Naive B cell (primary cell): ENCODE results near the gene C1QL4. TPM values are rescaled to one million over a fixed set of nuclear protein-coding genes. Genes with fewer than 3 reads are reported as not detected.
A peak's percentile ranks its signal among the peaks of the same experiment; 100 is the strongest.

Experiments
- ATAC-seq, 2 donors: fragments of 150-1000 bp; cut with Tn5 transposase; 2 replicates each; pipeline ENCODE4 v1.10.0; 2021; ENCODE audit warnings: low read depth in 2 of 2, mild to moderate bottlenecking in 2 of 2, moderate library complexity in 2 of 2
- DNase-seq: peaks from one replicate; pipeline ENCODE4 v3.0.0; 2022
- H3K27ac Mint-ChIP-seq, 6 donors: one replicate each; pipeline ENCODE4 v1.8.0; 2020 to 2022; ENCODE audit warnings: mild to moderate bottlenecking in 6 of 6, mixed read lengths in 6 of 6, moderate library complexity in 5 of 6, inconsistent platforms in 2 of 6
- H3K27me3 Mint-ChIP-seq, 3 donors: one replicate each; pipeline ENCODE4 v1.8.0; 2021 to 2022; ENCODE audit warnings: mixed read lengths in 3 of 3, mild to moderate bottlenecking in 1 of 3
- H3K36me3 Mint-ChIP-seq, 2 donors: one replicate each; pipeline ENCODE4 v1.8.0; 2020 to 2022; ENCODE audit warnings: mixed read lengths in 2 of 2, inconsistent platforms in 1 of 2, mild to moderate bottlenecking in 1 of 2
- H3K4me1 Mint-ChIP-seq, 3 donors: one replicate each; pipeline ENCODE4 v1.8.0; 2020 to 2022; ENCODE audit warnings: mixed read lengths in 3 of 3, inconsistent platforms in 1 of 3, mild to moderate bottlenecking in 1 of 3, moderate library complexity in 1 of 3
- H3K4me3 Mint-ChIP-seq, 8 donors: one replicate each; pipeline ENCODE4 v1.8.0; 2020 to 2022; ENCODE audit warnings: mild to moderate bottlenecking in 8 of 8, mixed read lengths in 8 of 8, moderate library complexity in 8 of 8, inconsistent platforms in 2 of 8
- H3K9me3 Mint-ChIP-seq, 7 donors: one replicate each; pipeline ENCODE4 v1.8.0; 2020 to 2022; ENCODE audit warnings: mixed read lengths in 7 of 7, mild to moderate bottlenecking in 5 of 7, inconsistent platforms in 2 of 7, moderate library complexity in 1 of 7
- polyA plus RNA-seq, 6 donors: library from polyadenylated mRNA; unstranded; fragments of 300-500 nt; fragmentation: Illumina TruSeq; gene quantifications; one replicate each; pipeline ENCODE4 v1.2.3, GENCODE V29; 2021; ENCODE audit warnings: low read depth in 6 of 6

The C1QL4 gene
- polyA plus RNA-seq, 6 donors from 2014 or later, result not detected

DNA sequence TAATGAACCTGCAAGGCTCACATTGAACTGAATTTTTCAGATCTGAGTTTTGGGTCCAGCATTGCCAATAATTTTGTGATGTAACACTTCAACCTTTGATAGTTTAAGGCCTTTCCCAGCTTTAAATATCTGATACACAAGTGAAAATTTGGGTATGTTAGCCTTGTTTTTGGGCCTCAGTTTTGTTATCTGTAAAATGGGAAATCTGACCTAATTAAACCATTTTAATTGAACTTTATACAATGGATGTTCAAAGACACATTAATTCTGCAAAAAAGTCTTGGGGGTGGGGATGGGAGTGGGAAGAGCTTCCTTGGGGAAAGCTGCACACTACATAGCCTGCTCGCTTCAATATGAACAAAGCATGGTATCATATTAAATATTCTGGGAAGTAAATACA lies 25.1 kb upstream of the C1QL4 start:
- no peak for ATAC-seq
- H3K27ac Mint-ChIP-seq, result no peak overlapping the region
- H3K4me3 Mint-ChIP-seq, result no peak overlapping the region
- no peak for DNase-seq
- peaks cover 17 to 25% (median 20%) of the 10 kb centered on the region in 3 donors for H3K27me3 Mint-ChIP-seq
- H3K4me1 Mint-ChIP-seq, result peaks cover 8 to 14% (median 10%) of the 10 kb centered on the region in 3 donors
- H3K36me3 Mint-ChIP-seq, result no peaks in the 10 kb centered on the region
- H3K9me3 Mint-ChIP-seq, result no peaks in the 10 kb centered on the region

DNA sequence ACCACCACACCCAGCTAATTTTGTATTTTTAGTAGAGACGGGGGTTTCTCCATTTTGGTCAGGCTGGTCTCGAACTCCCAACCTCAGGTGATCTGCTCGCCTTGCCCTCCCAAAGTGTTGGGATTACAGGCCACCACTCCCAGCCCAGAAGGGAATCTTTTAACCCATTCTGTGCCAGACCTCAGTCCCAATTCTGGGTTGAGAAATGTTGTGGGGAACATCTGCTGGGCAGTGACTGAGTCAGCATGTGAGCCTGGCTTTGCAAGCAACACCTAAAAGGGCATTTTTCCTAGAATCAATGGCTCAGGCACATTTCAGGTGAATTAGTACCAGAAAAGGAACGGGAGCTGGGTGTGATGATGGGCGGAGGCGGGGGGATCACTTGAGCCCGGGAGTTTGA lies 22.7 kb upstream of the C1QL4 start:
- Mint-ChIP-seq H3K4me3 (no peak overlapping the region), H3K27ac (no peak overlapping the region), H3K36me3 (no peaks in the 10 kb centered on the region), H3K9me3 (no peaks in the 10 kb centered on the region), H3K4me1 (peaks cover 0 to 6% (median 4%) of the 10 kb centered on the region in 3 donors), H3K27me3 (peaks cover 28 to 36% (median 28%) of the 10 kb centered on the region in 3 donors)
- ATAC-seq, result no peak
- no peak for DNase-seq

DNA sequence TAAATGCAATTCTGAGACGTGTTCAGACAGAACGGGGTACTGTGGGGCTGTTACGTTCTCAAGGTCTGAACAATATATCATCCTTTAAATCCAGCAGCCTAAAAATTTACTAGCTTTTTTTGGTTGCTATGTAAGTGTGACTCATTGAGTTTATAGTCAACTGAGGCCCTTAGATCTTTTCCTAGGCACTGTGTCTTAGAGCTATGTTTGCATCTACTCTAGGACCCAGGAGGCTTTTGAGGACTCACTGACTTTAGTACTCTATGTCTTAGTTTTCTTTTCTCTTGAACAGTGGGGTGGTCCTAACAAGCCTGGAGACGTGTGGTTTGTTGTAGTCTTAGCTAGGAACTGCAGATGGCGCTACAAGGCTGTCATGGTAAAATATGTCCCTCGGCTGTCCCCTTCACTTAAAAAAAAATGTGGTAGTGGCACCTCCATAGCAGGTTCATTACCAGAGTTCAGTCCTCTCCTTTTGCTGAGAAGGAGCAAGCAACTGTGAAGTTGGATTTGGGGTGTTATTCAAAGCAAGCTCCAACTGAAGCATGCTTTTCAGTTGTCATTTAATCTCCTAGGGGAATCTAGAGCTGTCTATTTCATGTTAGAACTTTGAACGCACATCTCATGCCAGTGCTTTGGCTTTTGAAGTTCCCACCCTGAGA lies 21.6 kb upstream of the C1QL4 start:
- no peak overlapping the region for H3K4me3 Mint-ChIP-seq
- no peaks in the 10 kb centered on the region for H3K9me3 Mint-ChIP-seq
- H3K27me3 Mint-ChIP-seq, result peaks cover 33 to 41% (median 34%) of the 10 kb centered on the region in 3 donors
- ATAC-seq (peak; percentile 89 to 97), DNase-seq (peak; percentile 65)
- H3K4me1 Mint-ChIP-seq, result peaks cover 0 to 6% (median 4%) of the 10 kb centered on the region in 3 donors
- no peaks in the 10 kb centered on the region for H3K36me3 Mint-ChIP-seq
- no peak overlapping the region for H3K27ac Mint-ChIP-seq

DNA sequence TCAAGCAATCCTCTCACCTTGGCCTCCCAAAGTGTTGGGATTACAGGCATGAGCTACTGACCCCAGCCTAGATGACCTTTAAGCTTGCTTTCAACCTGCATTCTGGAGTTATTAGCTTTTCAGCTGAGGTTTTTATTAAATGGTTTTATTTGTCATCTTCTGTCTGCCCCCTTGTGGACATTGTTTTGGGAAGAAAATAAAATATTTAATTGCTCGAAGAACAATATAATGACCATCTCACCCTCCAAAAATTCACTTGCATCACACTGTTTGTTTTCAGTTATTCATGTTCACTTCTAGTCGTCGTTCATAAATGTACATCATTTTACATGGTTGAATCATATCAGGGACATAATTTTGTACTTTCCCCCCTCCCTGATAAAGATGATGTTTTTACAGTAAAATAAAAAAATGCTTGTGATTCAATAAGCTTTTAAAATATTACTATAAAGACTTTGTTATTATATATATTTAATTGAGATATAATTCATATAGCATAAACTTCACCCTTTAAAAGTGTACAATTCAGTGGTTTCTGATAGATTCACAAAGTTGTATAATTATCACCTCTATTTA lies 20.2 kb upstream of the C1QL4 start:
- Mint-ChIP-seq H3K4me1 (peaks cover 0 to 6% (median 4%) of the 10 kb centered on the region in 3 donors), H3K36me3 (no peaks in the 10 kb centered on the region), H3K27ac (no peak overlapping the region), H3K4me3 (no peak overlapping the region), H3K9me3 (no peaks in the 10 kb centered on the region), H3K27me3 (peaks cover 38 to 52% (median 45%) of the 10 kb centered on the region in 3 donors)
- DNase-seq (no peak), ATAC-seq (no peak)

DNA sequence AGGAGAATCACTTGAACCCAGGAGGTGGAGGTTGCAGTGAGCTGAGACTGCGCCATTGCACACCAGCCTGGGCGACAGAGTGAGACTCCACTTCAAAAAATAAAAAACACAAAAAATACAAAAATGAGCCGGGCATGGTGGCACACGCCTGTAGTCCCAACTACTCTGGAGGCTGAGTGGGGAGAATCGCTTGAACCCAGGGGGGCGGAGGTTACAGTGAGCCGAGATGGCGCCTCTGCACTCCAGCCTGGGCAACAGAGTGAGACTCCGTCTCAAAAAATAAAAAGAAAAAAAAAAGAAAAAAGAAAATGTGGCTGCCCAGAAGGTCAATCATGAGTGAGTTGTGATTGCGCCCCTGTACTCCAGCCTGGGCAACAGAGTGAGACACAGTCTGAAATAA lies 18.9 kb upstream of the C1QL4 start:
- no peak overlapping the region for H3K4me3 Mint-ChIP-seq
- DNase-seq, result no peak
- peaks cover 0 to 6% (median 4%) of the 10 kb centered on the region in 3 donors for H3K4me1 Mint-ChIP-seq
- H3K27me3 Mint-ChIP-seq, result peaks cover 41 to 56% (median 51%) of the 10 kb centered on the region in 3 donors
- no peak for ATAC-seq
- H3K9me3 Mint-ChIP-seq, result no peaks in the 10 kb centered on the region
- no peak overlapping the region for H3K27ac Mint-ChIP-seq
- no peaks in the 10 kb centered on the region for H3K36me3 Mint-ChIP-seq

DNA sequence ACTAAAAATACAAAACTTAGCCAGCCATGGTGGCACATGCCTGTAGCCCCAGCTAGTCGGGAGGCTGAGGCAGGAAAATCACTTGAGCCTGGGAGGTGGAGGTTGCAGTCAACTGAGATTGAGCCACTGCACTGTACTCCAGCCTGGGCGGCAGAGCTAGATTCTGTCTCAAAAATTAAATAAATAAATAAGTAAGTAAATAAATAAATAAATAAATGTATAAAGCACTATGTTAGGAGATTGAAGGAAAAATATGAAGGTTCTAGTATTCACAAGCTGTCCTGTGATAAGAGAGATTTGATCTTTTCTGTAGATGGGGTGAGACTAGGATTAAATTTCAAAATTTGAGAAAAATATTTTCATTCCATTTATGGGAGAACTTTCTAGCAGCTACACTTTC lies 15.4 kb upstream of the C1QL4 start:
- Mint-ChIP-seq H3K27ac (no peak overlapping the region), H3K27me3 (peaks cover 43 to 77% (median 66%) of the 10 kb centered on the region in 3 donors), H3K4me1 (peaks cover 9 to 11% (median 9%) of the 10 kb centered on the region in 3 donors), H3K36me3 (no peaks in the 10 kb centered on the region), H3K4me3 (no peak overlapping the region), H3K9me3 (no peaks in the 10 kb centered on the region)
- ATAC-seq (no peak), DNase-seq (no peak)

DNA sequence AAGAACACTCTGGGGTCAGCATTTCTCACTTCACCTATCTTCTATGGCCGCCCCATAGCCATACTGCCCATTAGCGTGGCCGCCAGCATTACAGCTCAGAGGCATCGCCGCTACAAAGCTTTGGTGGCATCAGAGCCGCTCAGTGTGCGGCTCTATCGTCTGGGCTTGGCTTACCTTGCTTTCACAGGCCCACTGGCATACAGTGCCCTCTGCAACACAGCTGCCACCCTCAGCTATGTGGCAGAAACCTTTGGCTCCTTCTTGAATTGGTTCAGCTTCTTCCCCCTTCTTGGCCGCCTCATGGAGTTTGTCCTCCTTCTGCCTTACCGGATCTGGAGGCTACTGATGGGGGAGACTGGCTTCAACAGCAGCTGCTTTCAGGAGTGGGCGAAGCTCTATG lies 12.3 kb upstream of the C1QL4 start:
- Mint-ChIP-seq H3K27me3 (peaks cover 41 to 81% (median 73%) of the 10 kb centered on the region in 3 donors), H3K27ac (no peak overlapping the region), H3K4me1 (peaks cover 26 to 33% (median 33%) of the 10 kb centered on the region in 3 donors), H3K36me3 (peaks cover 0 to 7% of the 10 kb centered on the region in 2 donors), H3K4me3 (peak overlapping the region in 2 of 8 donors; percentile 25 to 34), H3K9me3 (no peaks in the 10 kb centered on the region)
- DNase-seq (no peak), ATAC-seq (no peak)

DNA sequence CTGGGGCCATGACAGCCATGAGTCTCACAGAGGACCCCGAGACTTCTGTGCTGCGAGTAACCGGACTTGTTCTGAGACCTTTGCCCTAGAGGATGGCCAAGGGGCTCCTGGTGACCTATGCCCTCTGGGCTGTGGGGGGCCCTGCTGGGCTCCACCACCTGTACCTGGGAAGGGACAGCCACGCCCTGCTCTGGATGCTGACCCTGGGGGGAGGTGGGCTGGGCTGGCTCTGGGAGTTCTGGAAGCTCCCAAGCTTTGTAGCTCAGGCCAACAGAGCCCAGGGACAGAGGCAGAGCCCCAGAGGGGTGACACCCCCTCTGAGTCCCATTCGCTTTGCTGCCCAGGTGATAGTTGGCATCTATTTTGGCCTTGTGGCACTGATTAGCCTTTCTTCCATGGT lies 11.8 kb upstream of the C1QL4 start:
- peak overlapping the region in 3 of 8 donors; percentile 32 to 56 (median 34) for H3K4me3 Mint-ChIP-seq
- H3K27me3 Mint-ChIP-seq, result peaks cover 41 to 85% (median 71%) of the 10 kb centered on the region in 3 donors
- no peak for ATAC-seq
- H3K36me3 Mint-ChIP-seq, result peaks cover 0 to 7% of the 10 kb centered on the region in 2 donors
- H3K9me3 Mint-ChIP-seq, result no peaks in the 10 kb centered on the region
- no peak overlapping the region for H3K27ac Mint-ChIP-seq
- peaks cover 30 to 38% (median 38%) of the 10 kb centered on the region in 3 donors for H3K4me1 Mint-ChIP-seq
- no peak for DNase-seq

DNA sequence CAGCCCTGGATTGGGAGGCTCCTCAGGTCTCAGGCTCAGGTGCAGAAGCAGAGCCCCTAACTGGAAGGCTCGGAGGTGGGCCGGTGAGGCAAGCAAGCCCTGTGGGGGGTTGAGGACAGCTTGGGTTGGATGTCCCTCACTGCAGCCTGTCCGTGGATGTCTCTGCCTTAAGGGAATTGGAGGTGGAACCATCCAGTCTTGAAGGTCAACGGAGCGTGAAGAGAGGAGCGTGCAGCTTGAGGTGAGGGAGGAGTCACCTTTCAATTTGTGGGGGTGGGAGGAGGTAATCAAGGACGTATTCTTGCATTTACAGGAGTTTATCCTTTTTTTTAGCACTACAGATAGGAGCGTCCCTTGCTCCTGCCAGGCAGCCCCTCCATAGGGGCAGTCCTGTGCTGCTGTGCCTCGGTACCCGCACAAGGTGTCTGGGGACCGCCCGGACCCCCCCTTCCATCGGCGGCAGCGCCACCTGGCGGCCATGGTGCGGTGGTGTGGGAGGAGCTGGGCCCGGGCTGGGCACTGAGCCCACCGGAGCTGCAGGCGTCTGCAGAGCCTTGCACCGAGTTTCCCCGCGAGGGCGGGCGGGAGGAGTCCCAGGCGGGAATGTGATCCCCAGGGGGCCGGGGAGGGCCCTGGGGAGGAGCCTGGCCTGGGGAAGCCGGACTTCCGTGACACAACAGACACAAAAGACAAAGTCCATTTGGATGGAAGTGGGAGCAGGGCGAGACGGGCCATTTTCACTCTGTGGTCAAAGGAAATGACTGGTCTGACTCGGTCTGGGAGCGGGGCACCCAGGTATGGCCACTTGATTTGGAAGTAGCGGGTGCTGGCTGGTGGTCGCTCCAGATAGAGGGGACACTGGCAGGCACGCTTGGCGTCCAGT lies 10.6 kb upstream of the C1QL4 start:
- peaks cover 0 to 7% of the 10 kb centered on the region in 2 donors for H3K36me3 Mint-ChIP-seq
- peaks cover 40 to 89% (median 72%) of the 10 kb centered on the region in 3 donors for H3K27me3 Mint-ChIP-seq
- peak overlapping the region in 3 of 6 donors; percentile 41 to 47 (median 43) for H3K27ac Mint-ChIP-seq
- H3K4me3 Mint-ChIP-seq, result peak overlapping the region; percentile 50 to 92 (median 88)
- ATAC-seq (peak; percentile 80 to 82), DNase-seq (peak; percentile 76)
- H3K9me3 Mint-ChIP-seq, result no peaks in the 10 kb centered on the region
- H3K4me1 Mint-ChIP-seq, result peaks cover 36 to 51% (median 50%) of the 10 kb centered on the region in 3 donors

DNA sequence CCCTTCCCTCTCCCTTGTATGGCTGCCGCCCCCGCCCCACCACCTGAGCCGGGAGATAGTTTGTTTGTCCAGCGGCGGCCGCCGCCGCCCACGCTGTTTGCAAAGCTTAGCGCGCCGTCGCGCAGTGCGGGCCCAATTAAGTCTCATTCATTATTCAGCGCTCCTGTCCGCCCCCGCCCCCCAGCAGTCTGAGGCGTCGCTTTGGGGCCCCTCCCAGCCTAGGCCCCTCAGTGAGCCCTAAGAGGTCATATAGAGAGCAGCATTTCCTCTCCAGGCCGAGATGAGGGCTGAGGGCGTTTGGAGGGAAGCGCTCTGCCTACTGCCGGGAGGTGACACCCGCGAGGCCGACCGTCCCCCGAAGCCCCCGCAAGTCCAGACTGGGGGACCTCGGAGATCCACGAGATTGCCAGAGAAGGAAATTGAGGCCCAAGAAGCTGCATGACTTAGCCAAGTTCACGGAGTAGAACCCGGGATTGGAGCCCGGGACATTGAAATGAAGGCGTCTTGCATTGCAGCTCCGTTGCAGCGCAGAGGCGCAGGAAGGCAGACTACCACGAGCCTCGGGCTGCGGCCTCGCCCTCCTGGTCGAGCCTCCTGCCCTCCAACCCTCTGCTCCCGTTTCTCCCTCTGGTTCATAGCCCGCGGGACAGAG lies 9.8 kb upstream of the C1QL4 start, which contains the start of gene DNAJC22:
Gene DNAJC22, plus strand, starts transcription at position 230 of the 652 bp plus-strand sequence. CDS start 1,985 bp downstream, outside the sequence.
- H3K4me1 Mint-ChIP-seq, result peaks cover 36 to 53% (median 52%) of the 10 kb centered on the region in 3 donors
- ATAC-seq (peak in 1 of 2 donors; percentile 12), DNase-seq (no peak)
- H3K36me3 Mint-ChIP-seq, result peaks cover 0 to 7% of the 10 kb centered on the region in 2 donors
- peaks cover 38 to 83% (median 65%) of the 10 kb centered on the region in 3 donors for H3K27me3 Mint-ChIP-seq
- H3K27ac Mint-ChIP-seq, result peak within 1 kb of the TSS in 4 of 6 donors; percentile 5 to 92 (median 42)
- H3K4me3 Mint-ChIP-seq, result peak within 1 kb of the TSS; percentile 70 to 92 (median 88)
- H3K9me3 Mint-ChIP-seq, result no peaks in the 10 kb centered on the region

DNA sequence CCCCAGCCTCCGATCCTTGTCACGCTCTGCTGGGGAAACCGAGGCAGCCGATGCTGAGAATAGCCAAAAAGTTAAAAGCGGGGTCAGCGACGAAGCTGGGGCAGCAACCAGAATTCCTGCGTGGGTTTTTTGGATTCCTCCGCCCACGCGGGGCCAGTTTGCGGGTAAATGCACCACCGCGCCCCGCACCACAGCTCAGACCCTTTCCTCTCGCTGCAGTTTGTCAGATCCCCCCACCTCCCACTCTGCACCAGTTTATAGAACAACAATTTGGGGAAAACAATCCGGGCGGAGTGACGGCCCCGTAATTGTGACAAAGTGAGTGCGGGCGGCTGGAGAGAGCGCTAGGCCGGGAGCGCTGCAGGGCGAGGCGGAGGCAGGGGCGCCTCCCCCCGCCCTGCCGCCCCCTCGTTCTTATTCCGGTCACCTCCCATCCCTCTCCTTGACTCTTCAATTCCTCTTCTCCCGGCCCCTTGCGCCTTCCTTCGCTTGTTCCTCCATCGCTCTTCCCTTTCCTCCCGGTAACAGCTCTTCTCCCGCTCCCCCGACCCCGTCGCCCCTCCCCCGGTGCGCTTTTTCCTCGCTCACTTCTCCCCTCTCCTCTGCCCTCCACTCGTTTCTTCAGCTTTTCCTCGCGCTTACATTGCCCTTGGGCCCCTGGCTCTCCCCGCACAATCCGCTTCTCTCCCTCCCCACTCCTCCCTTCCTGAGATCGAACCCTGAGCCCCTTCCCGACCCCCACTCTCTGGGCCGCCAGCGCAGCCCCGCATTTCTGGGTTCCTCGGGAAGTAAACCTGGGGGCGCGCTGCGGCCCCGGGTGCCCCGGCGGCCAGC lies 9.1 kb upstream of the C1QL4 start:
- ATAC-seq (no peak), DNase-seq (no peak)
- H3K27ac Mint-ChIP-seq, result peak overlapping the region in 2 of 6 donors; percentile 43 to 51
- peaks cover 36 to 77% (median 58%) of the 10 kb centered on the region in 3 donors for H3K27me3 Mint-ChIP-seq
- H3K9me3 Mint-ChIP-seq, result no peaks in the 10 kb centered on the region
- peaks cover 36 to 55% (median 52%) of the 10 kb centered on the region in 3 donors for H3K4me1 Mint-ChIP-seq
- H3K36me3 Mint-ChIP-seq, result peaks cover 0 to 7% of the 10 kb centered on the region in 2 donors
- H3K4me3 Mint-ChIP-seq, result peak overlapping the region; percentile 70 to 92 (median 88)
